ENCODE results near the gene TCEAL5.

- TF ChIP-seq PATZ1 (CRISPR knock-in tag; IDR thresholded peaks at IDR 0.05; ENCODE audit: borderline replicate concordance) (no peak), ZNF8 (CRISPR knock-in tag; IDR thresholded peaks at IDR 0.05) (no peak), CSDC2 (CRISPR knock-in tag; IDR thresholded peaks at IDR 0.05) (no peak), TCF4 (CRISPR knock-in tag; IDR thresholded peaks at IDR 0.05; ENCODE audit: borderline replicate concordance) (no peak), ESRRG (CRISPR knock-in tag; IDR thresholded peaks at IDR 0.05) (no peak), ARNTL (CRISPR knock-in tag; IDR thresholded peaks at IDR 0.05; ENCODE audit: borderline replicate concordance, low read depth) (no peak), POU6F1 (CRISPR knock-in tag; IDR thresholded peaks at IDR 0.05; ENCODE audit: borderline replicate concordance, low read depth) (no peak), OSR1 (CRISPR knock-in tag; IDR thresholded peaks at IDR 0.05) (no peak), CREB5 (CRISPR knock-in tag; IDR thresholded peaks at IDR 0.05; ENCODE audit: low read depth) (no peak), ZFP30 (CRISPR knock-in tag; IDR thresholded peaks at IDR 0.05) (no peak), ZC3H10 (CRISPR knock-in tag; IDR thresholded peaks at IDR 0.05) (no peak), SNAI2 (CRISPR knock-in tag; IDR thresholded peaks at IDR 0.05) (no peak), ZFP3 (CRISPR knock-in tag; IDR thresholded peaks at IDR 0.05) (no peak), ISL1 (CRISPR knock-in tag; IDR thresholded peaks at IDR 0.05) (no peak)
Observed at GRCh38 chrX:103274284-103274683, 2.3 kb downstream of the TCEAL5 start.
